ENCODE measurements around the gene DEFB132. TPM values are rescaled to one million over a fixed set of nuclear protein-coding genes. Genes with fewer than 3 reads are reported as not detected.
"Not testable (repeated sequence)": the region's sequence is repeated elsewhere in the genome, so short reads cannot be mapped to it uniquely, and the experiment has no call there.

Gene DEFB132
- total RNA-seq, 4 donors from 2014 or later = 1.5 to 9.2 (median 2.0) TPM

- no peak for TF ChIP-seq CTCF (IDR thresholded peaks at IDR 0.05)
- ATAC-seq (ENCODE audit: low FRiP score) = no peak
- no peak for DNase-seq (ENCODE audit: low spot score)
These were observed 38.0 kb upstream of the DEFB132 start for GRCh38 chr20:219290-220115.

- ATAC-seq (ENCODE audit: low FRiP score) (no peak), DNase-seq (ENCODE audit: low spot score) (no peak)
- no peak for TF ChIP-seq CTCF (IDR thresholded peaks at IDR 0.05)
These were observed 36.2 kb upstream of the DEFB132 start for GRCh38 chr20:221258-221830.

- ATAC-seq (ENCODE audit: low FRiP score); DNase-seq (ENCODE audit: low spot score): not testable (repeated sequence)
These were observed 31.6 kb upstream of the DEFB132 start for GRCh38 chr20:225879-226278.

GRCh38 chr20:226958-227357, 30.6 kb upstream of the DEFB132 start, which contains the start of gene DEFB129:
Gene DEFB129, plus strand, starts transcription at chr20:227258. Its CDS starts 31 bp downstream, at chr20:227289.
- ATAC-seq (ENCODE audit: low FRiP score) = no peak
- no peak for DNase-seq (ENCODE audit: low spot score)
- TF ChIP-seq CTCF (IDR thresholded peaks at IDR 0.05) = no peak

GRCh38 chr20:227439-228105, 30.0 kb upstream of the DEFB132 start:
- DNase-seq (ENCODE audit: low spot score) = no peak
- ATAC-seq (ENCODE audit: low FRiP score) = no peak
- no peak for TF ChIP-seq CTCF (IDR thresholded peaks at IDR 0.05)

GRCh38 chr20:235891-236290, 21.6 kb upstream of the DEFB132 start:
- no peak for TF ChIP-seq CTCF (IDR thresholded peaks at IDR 0.05)
- DNase-seq (ENCODE audit: low spot score) = no peak
- no peak for ATAC-seq (ENCODE audit: low FRiP score)

- no peak for TF ChIP-seq CTCF (IDR thresholded peaks at IDR 0.05)
- ATAC-seq (ENCODE audit: low FRiP score) (peak; percentile 62), DNase-seq (ENCODE audit: low spot score) (no peak)
These were observed 20.0 kb upstream of the DEFB132 start for GRCh38 chr20:237489-237888.
